ENCODE data around the gene HSPA8.

DNA sequence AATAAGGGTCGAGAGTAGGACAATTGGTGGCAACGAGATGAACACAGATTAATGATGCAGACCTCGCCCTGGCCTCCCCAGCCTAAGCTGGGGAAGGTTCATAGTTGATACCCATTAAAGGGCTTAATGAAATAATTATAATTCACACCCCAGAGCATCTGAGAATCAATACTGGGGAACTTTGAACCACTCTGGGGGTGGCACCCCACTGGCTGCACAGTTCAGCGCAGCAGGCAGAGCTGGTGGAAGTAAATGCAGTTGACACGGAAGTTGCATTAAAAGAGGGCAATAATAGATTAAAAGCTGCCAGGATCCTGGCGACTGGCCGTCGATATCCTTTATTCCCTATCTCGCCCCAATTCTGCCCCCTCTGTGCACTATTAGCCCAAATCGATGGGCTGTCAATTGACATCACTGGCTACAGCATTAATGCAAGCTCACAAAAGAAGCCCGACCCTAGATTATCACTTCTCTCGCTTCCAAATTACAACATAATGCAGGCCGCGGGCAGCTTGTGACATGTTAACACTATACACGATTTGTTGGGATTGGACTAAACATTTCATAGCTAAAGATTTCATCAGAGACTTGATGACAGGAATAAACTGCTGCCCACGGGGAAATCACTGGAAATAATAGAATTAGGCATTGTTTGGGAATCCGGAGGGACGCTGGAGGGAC lies 14.5 kb downstream of the HSPA8 start:
- TF ChIP-seq, protein P1, sequence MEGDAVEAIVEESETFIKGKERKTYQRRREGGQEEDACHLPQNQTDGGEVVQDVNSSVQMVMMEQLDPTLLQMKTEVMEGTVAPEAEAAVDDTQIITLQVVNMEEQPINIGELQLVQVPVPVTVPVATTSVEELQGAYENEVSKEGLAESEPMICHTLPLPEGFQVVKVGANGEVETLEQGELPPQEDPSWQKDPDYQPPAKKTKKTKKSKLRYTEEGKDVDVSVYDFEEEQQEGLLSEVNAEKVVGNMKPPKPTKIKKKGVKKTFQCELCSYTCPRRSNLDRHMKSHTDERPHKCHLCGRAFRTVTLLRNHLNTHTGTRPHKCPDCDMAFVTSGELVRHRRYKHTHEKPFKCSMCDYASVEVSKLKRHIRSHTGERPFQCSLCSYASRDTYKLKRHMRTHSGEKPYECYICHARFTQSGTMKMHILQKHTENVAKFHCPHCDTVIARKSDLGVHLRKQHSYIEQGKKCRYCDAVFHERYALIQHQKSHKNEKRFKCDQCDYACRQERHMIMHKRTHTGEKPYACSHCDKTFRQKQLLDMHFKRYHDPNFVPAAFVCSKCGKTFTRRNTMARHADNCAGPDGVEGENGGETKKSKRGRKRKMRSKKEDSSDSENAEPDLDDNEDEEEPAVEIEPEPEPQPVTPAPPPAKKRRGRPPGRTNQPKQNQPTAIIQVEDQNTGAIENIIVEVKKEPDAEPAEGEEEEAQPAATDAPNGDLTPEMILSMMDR (IDR thresholded peaks at IDR 0.05): no peak
- TF ChIP-seq POLR2AphosphoS5 (IDR thresholded peaks at IDR 0.05; ENCODE audit: low read depth, low read length): no peak

Measured in Panc1 (cell line).